Muscle layer of duodenum (tissue), 2 donors: ENCODE results near the gene GPRC5C.

Experiments
- H3K27ac ChIP-seq: one replicate; pipeline ENCODE4 v1.7.0; 2013; ENCODE audit warnings: mild to moderate bottlenecking, low read length
- H3K27me3 ChIP-seq: one replicate; pipeline ENCODE4 v1.7.0; 2013; ENCODE audit warnings: low read depth, mild to moderate bottlenecking, control low read depth, low read length
- H3K36me3 ChIP-seq, 2 donors: one replicate each; pipeline ENCODE4 v1.7.0; 2013; ENCODE audit warnings: low read length in 2 of 2, control low read depth in 1 of 2, mild to moderate bottlenecking in 1 of 2; ENCODE audit not compliant: insufficient read depth in 2 of 2, control insufficient read depth in 1 of 2
- H3K4me1 ChIP-seq, 2 donors: one replicate each; pipeline ENCODE4 v1.7.0; 2013; ENCODE audit warnings: low read length in 2 of 2, mild to moderate bottlenecking in 2 of 2, control low read depth in 1 of 2, moderate library complexity in 1 of 2; ENCODE audit not compliant: insufficient read depth in 2 of 2, control insufficient read depth in 1 of 2
- H3K4me3 ChIP-seq, 2 donors: one replicate each; pipeline ENCODE4 v1.7.0; 2013; ENCODE audit warnings: low read length in 2 of 2, low read depth in 1 of 2, mild to moderate bottlenecking in 1 of 2
- H3K9me3 ChIP-seq, 2 donors: one replicate each; pipeline ENCODE4 v1.7.0; 2013; ENCODE audit warnings: low read length in 2 of 2, control low read depth in 1 of 2, mild to moderate bottlenecking in 1 of 2; ENCODE audit not compliant: control insufficient read depth in 1 of 2
- donor health status: healthy.

GPRC5C gene

GRCh38 chr17:74427048-74427762 is 4.7 kb upstream of the GPRC5C start:
- H3K4me1 ChIP-seq: peaks cover 0 to 19% of the 10 kb centered on the region in 2 donors
- peaks cover 4% of the 10 kb centered on the region for H3K27me3 ChIP-seq
- H3K27ac ChIP-seq: peak overlapping the region; percentile 35
- no peaks in the 10 kb centered on the region for H3K9me3 ChIP-seq
- no peak overlapping the region for H3K4me3 ChIP-seq
- H3K36me3 ChIP-seq: no peaks in the 10 kb centered on the region

GRCh38 chr17:74427763-74428153 is 4.1 kb upstream of the GPRC5C start:
- H3K4me3 ChIP-seq: no peak overlapping the region
- H3K9me3 ChIP-seq: no peaks in the 10 kb centered on the region
- peaks cover 0 to 22% of the 10 kb centered on the region in 2 donors for H3K4me1 ChIP-seq
- peak overlapping the region; percentile 35 for H3K27ac ChIP-seq
- no peaks in the 10 kb centered on the region for H3K36me3 ChIP-seq
- H3K27me3 ChIP-seq: peaks cover 4% of the 10 kb centered on the region

DNA sequence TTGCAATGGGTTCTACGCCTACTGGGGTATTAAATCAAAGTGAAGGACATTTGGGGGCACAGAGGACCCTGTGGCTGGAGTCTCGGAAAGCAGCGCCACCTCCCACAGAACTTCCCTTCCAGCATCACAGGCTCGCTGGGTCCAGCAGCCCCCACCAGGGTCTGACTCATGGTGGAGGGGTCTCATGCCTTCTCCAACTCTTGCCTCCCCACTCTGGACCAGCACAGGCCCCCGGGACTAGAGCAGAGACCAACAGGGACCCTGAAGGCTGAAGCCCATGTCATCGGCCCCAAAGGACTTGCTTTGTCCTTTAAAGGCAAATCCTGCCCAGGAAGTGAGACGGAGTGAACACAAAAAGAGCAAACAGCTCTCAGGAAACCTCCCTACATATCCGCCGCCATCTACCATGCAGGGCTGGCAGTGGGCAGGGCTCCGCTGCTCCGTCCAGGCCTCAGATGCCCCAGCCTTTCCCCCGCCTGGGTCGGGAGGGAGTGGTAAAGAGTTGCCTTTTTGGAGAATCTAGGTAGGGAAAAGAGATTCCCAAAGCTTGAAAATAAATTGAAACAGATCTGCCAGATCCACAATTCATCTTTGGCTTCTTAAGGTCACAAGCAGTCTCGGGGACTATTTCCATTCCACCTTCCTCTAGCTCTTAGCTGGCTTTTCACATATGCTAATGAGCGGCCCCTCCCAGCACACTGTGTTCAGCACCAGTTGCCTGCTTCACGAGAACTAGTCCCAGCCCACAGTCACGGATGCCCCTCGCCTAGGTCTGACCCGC is 2.1 kb upstream of the GPRC5C start:
- Histone ChIP-seq H3K36me3 (no peaks in the 10 kb centered on the region), H3K9me3 (no peaks in the 10 kb centered on the region), H3K27me3 (peaks cover 10% of the 10 kb centered on the region), H3K4me1 (peaks cover 0 to 27% of the 10 kb centered on the region in 2 donors), H3K4me3 (peak overlapping the region; percentile 44 to 86), H3K27ac (peak overlapping the region; percentile 78)

DNA sequence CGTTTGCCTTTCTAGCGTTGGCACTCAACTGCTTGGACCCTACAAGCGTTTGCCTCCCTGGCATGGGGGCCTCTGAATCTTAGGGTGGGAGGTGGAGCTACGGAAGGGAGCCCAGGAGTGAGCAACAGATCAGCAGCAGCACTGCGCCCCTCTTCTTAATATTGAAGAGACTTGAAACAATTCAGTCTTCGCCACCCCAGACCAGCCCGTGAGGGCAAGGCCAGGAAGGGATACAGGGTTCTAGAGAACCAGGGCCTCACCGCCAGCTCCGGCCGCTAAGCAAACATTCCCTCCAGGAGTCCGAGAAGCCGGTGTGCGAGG is 1.5 kb upstream of the GPRC5C start:
- peak overlapping the region; percentile 44 to 86 for H3K4me3 ChIP-seq
- H3K27ac ChIP-seq: peak overlapping the region; percentile 78
- peaks cover 10% of the 10 kb centered on the region for H3K27me3 ChIP-seq
- no peaks in the 10 kb centered on the region for H3K9me3 ChIP-seq
- H3K36me3 ChIP-seq: no peaks in the 10 kb centered on the region
- peaks cover 0 to 27% of the 10 kb centered on the region in 2 donors for H3K4me1 ChIP-seq

DNA sequence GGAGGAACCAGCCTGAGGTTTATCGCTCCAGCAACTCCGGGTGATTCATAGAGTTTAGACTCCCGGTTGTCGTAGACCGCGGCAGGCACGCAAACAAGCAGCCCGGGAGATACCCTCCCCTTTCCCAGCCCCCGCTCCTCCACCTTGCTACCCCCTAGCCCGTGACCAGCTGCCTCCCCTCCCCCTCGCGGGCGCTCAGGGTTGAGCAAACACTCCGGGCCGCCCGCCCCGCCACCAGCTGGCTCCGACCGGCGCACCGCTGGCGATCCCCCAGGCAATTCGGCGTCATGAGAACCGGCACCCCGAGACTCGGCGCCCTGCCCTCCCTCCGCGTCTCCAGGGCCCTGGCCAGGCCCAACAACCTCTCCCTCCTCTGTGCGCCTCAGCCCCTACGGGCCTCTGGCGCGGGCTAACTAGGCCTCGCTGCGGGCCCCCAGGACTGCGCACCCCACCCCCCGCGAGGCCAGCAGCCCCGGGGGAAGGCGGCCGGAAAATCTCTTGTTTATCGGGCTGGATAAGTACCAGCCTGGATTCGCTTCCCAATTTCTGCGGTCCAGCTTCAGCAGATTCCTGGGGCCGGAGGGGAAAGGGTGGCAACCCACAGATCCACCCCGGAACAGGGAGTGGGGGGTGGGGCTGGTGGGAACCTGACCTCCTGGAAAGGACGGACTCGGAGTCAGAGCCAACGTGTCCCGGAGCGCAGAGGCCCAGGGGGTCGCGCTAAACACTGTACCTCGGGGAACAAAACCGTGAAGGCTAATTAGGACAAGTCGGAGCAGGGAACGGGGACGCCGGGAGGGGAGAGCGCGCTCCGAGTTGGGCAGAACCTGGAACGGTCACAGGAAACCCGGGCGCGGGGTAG is 951 bp upstream of the GPRC5C start:
- Histone ChIP-seq H3K27me3 (peaks cover 10% of the 10 kb centered on the region), H3K4me3 (peak overlapping the region; percentile 69 to 86), H3K27ac (peak overlapping the region; percentile 78), H3K36me3 (no peaks in the 10 kb centered on the region), H3K4me1 (peaks cover 0 to 27% of the 10 kb centered on the region in 2 donors), H3K9me3 (no peaks in the 10 kb centered on the region)

DNA sequence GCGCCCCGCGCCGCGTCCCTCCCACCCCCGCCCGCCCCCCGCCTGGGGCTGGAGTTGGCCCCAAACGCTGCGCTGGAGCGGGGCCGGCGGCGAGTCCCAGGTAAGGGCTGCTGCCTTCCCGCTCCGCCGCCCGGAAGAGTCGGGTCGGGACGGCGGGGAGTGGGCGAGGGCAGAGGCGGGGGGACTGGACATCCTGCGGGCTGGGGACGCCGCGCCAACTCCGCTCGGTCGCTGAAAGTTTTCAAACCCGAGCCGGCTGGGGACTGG is 469 bp downstream of the GPRC5C start:
- Histone ChIP-seq H3K9me3 (peaks cover 0 to 6% of the 10 kb centered on the region in 2 donors), H3K4me1 (peaks cover 0 to 27% of the 10 kb centered on the region in 2 donors), H3K27me3 (peaks cover 10% of the 10 kb centered on the region), H3K36me3 (no peaks in the 10 kb centered on the region), H3K27ac (no peak overlapping the region), H3K4me3 (peak overlapping the region in 1 of 2 donors; percentile 86)

DNA sequence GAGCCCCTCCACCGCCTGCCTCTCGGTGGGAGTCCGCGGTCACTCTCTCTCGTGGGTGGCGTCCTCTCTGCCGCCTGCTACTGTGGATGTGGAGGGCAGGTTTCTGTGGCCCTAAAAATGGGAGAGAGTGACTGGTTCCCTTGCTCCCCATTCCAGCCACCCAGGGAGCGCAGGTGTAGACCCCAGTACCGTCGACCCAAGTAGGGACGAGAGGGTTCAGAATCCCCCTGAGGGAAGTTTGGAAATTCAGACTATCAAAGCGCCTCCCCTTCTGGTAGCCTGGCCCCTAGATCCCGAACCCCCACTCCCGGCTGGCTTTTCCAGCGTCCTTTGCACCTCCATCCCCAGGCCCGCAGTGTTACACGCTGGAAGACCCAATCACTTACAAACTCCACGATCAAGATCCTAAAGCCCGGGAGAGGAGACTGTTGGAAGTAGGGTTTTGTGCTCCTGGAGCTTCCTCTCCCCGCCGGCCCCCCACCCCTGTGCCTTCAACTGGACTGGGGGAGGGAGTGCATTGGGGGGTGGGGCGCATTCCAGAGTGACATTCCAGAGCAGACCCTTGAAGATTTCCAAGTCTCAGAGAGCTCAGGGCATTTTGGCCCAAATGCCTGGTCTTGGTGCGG is 991 bp downstream of the GPRC5C start:
- no peaks in the 10 kb centered on the region for H3K36me3 ChIP-seq
- peaks cover 0 to 27% of the 10 kb centered on the region in 2 donors for H3K4me1 ChIP-seq
- H3K27ac ChIP-seq: no peak overlapping the region
- peaks cover 10% of the 10 kb centered on the region for H3K27me3 ChIP-seq
- peaks cover 0 to 11% of the 10 kb centered on the region in 2 donors for H3K9me3 ChIP-seq
- H3K4me3 ChIP-seq: peak overlapping the region; percentile 55 to 86

DNA sequence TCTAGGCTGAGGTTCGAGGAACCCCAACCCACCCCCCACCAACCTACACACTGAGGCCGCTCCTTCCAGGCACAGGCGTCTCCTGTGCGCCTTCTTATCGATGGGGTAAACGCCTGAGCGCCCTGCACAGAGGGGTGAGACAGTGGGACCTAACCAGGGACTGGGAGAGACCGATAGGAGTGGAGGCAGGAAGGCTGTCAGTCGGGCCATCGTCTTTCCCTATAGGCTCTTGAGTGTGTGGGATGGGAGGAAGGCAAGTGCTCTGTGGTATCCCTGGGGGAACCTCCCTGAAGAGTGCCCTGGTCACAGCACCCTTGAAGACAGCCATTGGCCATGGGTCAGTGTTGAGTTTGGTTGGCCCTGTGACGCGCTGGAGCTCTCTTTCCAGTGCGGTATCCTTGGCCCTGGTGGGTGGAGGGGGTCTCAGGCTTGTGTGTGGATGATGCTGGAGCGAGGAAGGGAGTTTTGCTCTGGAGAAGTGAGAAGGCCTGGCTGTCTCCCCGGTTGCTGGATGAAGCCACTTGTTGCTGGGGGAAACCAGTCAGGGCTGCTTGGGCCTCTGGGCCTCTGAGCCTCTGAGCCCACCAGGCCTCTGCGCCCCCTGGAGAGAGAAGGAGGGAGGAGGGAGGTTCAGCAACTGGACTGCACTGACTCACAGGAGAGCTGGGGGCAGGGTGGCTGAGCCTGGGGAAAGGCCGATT is 1.7 kb downstream of the GPRC5C start:
- Histone ChIP-seq H3K4me1 (peaks cover 0 to 27% of the 10 kb centered on the region in 2 donors), H3K27me3 (peaks cover 10% of the 10 kb centered on the region), H3K27ac (no peak overlapping the region), H3K9me3 (peaks cover 0 to 12% of the 10 kb centered on the region in 2 donors), H3K36me3 (no peaks in the 10 kb centered on the region), H3K4me3 (no peak overlapping the region)

DNA sequence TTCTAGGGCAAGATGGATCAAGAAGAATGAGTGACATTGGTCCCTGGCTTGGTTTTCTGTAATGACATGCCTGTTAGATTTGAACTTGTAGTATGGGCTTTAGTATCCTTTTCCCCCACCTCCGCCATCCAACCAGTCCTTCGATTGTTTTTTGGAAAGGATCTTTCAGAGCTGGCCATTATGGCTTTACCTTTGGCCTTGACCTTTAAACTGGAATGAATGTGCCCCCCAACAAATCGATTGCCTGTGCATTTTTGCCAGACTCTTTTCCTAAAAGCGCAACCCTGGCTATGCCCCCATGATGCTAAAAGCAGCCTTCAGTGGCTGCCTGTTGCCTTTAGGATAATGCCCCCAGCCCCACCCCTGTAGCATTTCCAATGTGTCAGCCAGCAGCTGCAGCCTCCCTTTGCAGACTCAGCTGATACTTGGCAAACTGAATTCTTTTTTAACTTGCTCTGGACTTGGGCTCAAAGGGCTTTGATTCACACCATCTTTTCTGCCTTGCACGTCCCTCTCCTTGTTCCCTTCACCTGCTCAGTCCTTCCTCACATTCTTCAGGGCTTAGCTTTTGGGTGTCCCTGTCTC is 4.0 kb downstream of the GPRC5C start:
- Histone ChIP-seq H3K4me1 (peaks cover 0 to 21% of the 10 kb centered on the region in 2 donors), H3K36me3 (peaks cover 0 to 4% of the 10 kb centered on the region in 2 donors), H3K27me3 (peaks cover 10% of the 10 kb centered on the region), H3K4me3 (no peak overlapping the region), H3K27ac (no peak overlapping the region), H3K9me3 (peaks cover 0 to 12% of the 10 kb centered on the region in 2 donors)

GRCh38 chr17:74437702-74438101 is 5.8 kb downstream of the GPRC5C start:
- Histone ChIP-seq H3K9me3 (peaks cover 0 to 12% of the 10 kb centered on the region in 2 donors), H3K4me3 (no peak overlapping the region), H3K4me1 (peaks cover 0 to 11% of the 10 kb centered on the region in 2 donors), H3K27me3 (peaks cover 6% of the 10 kb centered on the region), H3K27ac (no peak overlapping the region), H3K36me3 (peaks cover 0 to 4% of the 10 kb centered on the region in 2 donors)
